Vagina (tissue), 2 donors: ENCODE results near the gene ST6GALNAC4. TPM values are rescaled to one million over a fixed set of nuclear protein-coding genes. Genes with fewer than 3 reads are reported as not detected.

Experiments
- DNase-seq, 2 donors: peaks; one replicate each; pipeline ENCODE4 v3.0.0-alpha.2; 2017; ENCODE audit errors: extremely low spot score in 2 of 2
- H3K27ac ChIP-seq: fragments of 200-600 bp; sonication (generic); one replicate; pipeline ENCODE4 v1.5.1; 2019
- H3K27me3 ChIP-seq: fragments of 200-600 bp; sonication (generic); one replicate; pipeline ENCODE4 v1.5.1; 2019
- H3K36me3 ChIP-seq, 2 donors: fragments of 200-600 bp; sonication (generic); one replicate each; pipeline ENCODE4 v1.5.1; 2017 to 2019
- H3K4me1 ChIP-seq: fragments of 200-600 bp; sonication (generic); one replicate; pipeline ENCODE4 v1.5.1; 2019
- H3K4me3 ChIP-seq, 2 donors: fragments of 200-600 bp; sonication (generic); 1 replicate in 1 of 2; 2 replicates in 1 of 2; pipeline ENCODE4 v1.5.1; 2016 to 2019
- H3K9me3 ChIP-seq: fragments of 200-600 bp; sonication (generic); one replicate; pipeline ENCODE4 v1.5.1; 2019
- CTCF ChIP-seq, 3 experiments: fragments of 450-650 bp in 2 of 3; fragments of 200-600 bp in 1 of 3; sonication (generic) in 1 of 3; IDR thresholded peaks; one replicate each; pipeline ENCODE4 v1.5.1; 2017 to 2019; ENCODE audit warnings: antibody characterized with exemption in 3 of 3, mild to moderate bottlenecking in 2 of 3, moderate library complexity in 2 of 3
- POLR2A ChIP-seq, 2 donors: fragments of 450-650 bp; IDR thresholded peaks; one replicate each; pipeline ENCODE4 v1.6.1; 2017; ENCODE audit warnings: antibody characterized with exemption in 2 of 2, mild to moderate bottlenecking in 2 of 2, moderate library complexity in 2 of 2
- POLR2AphosphoS5 ChIP-seq, 2 donors: sonication (generic); formaldehyde crosslinking; IDR thresholded peaks; one replicate each; pipeline ENCODE4 v1.9.0; 2017; ENCODE audit warnings: antibody characterized with exemption in 2 of 2, mild to moderate bottlenecking in 2 of 2, low read depth in 1 of 2; ENCODE audit not compliant: insufficient read depth in 1 of 2
- intact Hi-C: fragments of 100-400 bp; cut with DNase I; formaldehyde crosslinking; loops from one replicate; pipeline ENCODE4 v1.15.1; 2023
- total RNA-seq: library from RNA; depleted of rRNA; stranded (reverse); fragments of >200 nt; gene quantifications from one replicate; pipeline ENCODE4 v1.2.3, GENCODE V29; 2016

Gene ST6GALNAC4
- total RNA-seq, 1 donor from 2014 or later, result 33.1 TPM

DNA sequence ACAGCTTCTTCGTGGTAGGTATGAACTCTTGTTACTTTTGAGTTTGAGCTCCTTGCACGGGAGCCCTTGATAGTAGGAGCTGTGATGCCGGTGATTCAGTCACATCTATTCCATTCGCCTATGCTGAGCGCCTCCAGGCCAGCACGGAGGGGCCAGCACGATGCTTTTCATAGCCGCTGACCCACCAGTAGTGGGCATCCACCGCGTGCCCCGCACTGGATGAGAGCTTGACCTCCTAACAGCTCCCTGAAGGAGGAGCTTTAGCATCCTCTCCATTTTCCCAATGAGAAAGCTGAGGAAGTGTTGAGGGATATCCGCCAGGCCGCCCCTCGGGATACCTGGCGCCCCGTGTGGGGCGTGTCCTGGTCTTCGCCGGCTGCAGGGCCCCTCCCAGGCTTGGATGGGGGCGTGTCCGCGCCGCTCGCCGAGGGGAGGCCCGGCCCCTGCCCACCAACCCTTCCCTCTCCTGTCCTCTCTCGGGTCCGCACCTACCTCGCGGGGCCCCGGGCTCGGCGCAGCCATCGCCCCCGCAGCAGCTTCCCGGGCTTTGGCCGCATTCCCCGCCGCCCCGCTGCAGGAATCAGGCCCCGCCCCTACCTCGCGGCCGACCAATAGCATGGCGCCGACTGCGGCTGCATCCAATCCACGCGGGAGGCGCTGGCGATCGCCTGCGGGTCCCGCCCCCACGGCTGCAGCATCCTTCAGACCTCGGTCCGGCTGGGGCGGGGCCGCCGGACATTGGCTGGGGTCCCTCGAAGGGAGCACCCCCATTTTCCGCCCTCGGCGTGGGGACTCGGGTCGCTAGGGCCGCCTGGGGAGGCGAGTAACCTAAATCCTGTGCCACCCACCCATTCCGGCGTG is 13.6 kb upstream of the ST6GALNAC4 start, which contains the start of gene PIP5KL1:
TSS of gene PIP5KL1 (minus strand) at position 547 of the 861 bp plus-strand sequence. CDS start at position 522, 25 bp downstream.
- Histone ChIP-seq H3K9me3 (no peaks in the 10 kb centered on the region), H3K4me1 (peaks cover 45% of the 10 kb centered on the region), H3K36me3 (no peaks in the 10 kb centered on the region), H3K27ac (peak within 1 kb of the TSS; percentile 74), H3K27me3 (no peaks in the 10 kb centered on the region), H3K4me3 (peak within 1 kb of the TSS; percentile 42 to 71)
- no peak for DNase-seq
- intact Hi-C loops, result no loop called here
- TF ChIP-seq POLR2AphosphoS5 (IDR thresholded peaks at IDR 0.05; ENCODE audit: insufficient read depth in 1 of 2, low read depth in 1 of 2), result peak in 1 of 2 donors; percentile 50
- no peak for TF ChIP-seq POLR2A (IDR thresholded peaks at IDR 0.05)
- TF ChIP-seq CTCF (IDR thresholded peaks at IDR 0.05), result no peak

DNA sequence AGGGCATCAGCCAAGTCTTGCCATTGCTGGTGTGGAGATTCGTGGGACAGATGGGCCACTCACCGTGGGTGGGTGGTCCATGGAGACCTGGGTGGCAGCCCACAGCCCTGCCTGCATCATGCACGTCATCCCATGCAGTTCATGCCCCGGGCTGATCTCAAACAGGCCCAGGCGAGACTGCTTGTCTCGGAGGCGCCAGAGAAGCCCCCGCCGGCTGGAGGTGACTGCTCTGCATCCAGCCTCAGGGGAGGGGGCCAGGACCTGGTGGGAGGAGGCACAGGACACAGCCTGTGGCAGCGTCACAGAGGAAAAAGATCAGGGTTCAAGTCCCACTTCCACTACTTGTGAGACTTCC is 12.8 kb upstream of the ST6GALNAC4 start:
- no peak for TF ChIP-seq POLR2AphosphoS5 (IDR thresholded peaks at IDR 0.05; ENCODE audit: insufficient read depth in 1 of 2, low read depth in 1 of 2)
- no peak for TF ChIP-seq POLR2A (IDR thresholded peaks at IDR 0.05)
- TF ChIP-seq CTCF (IDR thresholded peaks at IDR 0.05), result no peak
- no peaks in the 10 kb centered on the region for H3K36me3 ChIP-seq
- H3K27me3 ChIP-seq, result no peaks in the 10 kb centered on the region
- no peak overlapping the region for H3K27ac ChIP-seq
- intact Hi-C loops, result loop anchor here (10.0 kb wide), 1 partner anchor 425 kb away; no protein-coding TSS in a partner anchor
- DNase-seq, result no peak
- no peaks in the 10 kb centered on the region for H3K9me3 ChIP-seq
- H3K4me3 ChIP-seq, result no peak overlapping the region
- peaks cover 41% of the 10 kb centered on the region for H3K4me1 ChIP-seq

GRCh38 chr9:127928676-127929624 is 12.1 kb upstream of the ST6GALNAC4 start:
- no peak overlapping the region for H3K27ac ChIP-seq
- H3K4me3 ChIP-seq, result no peak overlapping the region
- TF ChIP-seq POLR2A (IDR thresholded peaks at IDR 0.05) (no peak), CTCF (IDR thresholded peaks at IDR 0.05) (no peak)
- no peaks in the 10 kb centered on the region for H3K36me3 ChIP-seq
- no peak for DNase-seq
- peaks cover 41% of the 10 kb centered on the region for H3K4me1 ChIP-seq
- intact Hi-C loops, result loop anchor here (10.0 kb wide), 1 partner anchor 424 kb away; no protein-coding TSS in a partner anchor
- no peaks in the 10 kb centered on the region for H3K9me3 ChIP-seq
- no peaks in the 10 kb centered on the region for H3K27me3 ChIP-seq

DNA sequence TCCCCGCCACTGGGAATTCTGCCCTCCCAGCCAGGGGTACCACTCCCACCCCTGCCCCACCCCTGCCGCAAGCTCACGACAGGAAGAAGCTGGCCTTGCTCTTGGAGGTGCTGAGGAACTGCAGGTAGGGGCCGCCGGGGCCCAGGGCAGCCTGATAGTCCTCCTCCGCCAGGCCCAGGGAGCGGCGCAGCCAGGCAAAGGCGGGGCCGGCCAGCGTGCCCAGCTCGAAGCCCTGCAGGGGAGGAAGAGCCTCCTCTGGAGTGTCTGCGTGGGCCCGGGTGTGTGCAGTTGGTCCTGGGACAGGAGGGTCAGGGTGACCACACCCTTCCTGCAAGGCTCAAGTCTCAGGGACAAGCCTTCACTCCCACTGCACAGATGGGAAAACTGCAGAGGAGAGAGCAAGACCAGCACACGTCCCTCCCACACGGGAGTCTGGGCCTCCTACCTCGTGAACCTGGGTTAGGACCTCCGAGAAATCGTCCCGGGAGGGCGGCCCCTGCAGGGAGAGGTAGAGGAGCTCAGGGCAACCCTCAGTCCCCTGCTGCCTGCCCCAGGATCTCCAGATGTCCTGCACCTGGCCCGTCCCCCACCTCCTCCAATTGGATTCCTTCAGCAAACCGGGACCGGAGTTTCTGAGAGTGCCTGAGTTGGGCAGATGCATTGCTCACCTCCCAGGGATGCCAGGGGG is 11.3 kb upstream of the ST6GALNAC4 start:
- peaks cover 41% of the 10 kb centered on the region for H3K4me1 ChIP-seq
- peak overlapping the region; percentile 36 to 41 for H3K4me3 ChIP-seq
- TF ChIP-seq POLR2AphosphoS5 (IDR thresholded peaks at IDR 0.05; ENCODE audit: insufficient read depth in 1 of 2, low read depth in 1 of 2) (peak in 1 of 2 donors; percentile 2), CTCF (IDR thresholded peaks at IDR 0.05) (no peak)
- no peak for DNase-seq
- no peak overlapping the region for H3K27ac ChIP-seq
- intact Hi-C loops, result loop anchor here (10.0 kb wide), 1 partner anchor 423 kb away; no protein-coding TSS in a partner anchor
- H3K9me3 ChIP-seq, result no peaks in the 10 kb centered on the region
- H3K27me3 ChIP-seq, result no peaks in the 10 kb centered on the region
- no peaks in the 10 kb centered on the region for H3K36me3 ChIP-seq
